Ovary (tissue), 9 donors: Measurements from ENCODE around the gene OVCA2. TPM values are rescaled to one million over a fixed set of nuclear protein-coding genes. Genes with fewer than 3 reads are reported as not detected.

ENCODE experiments used
- DNase-seq, 5 donors: peaks; one replicate each; pipeline ENCODE4 v3.0.0-alpha.2; 2019 to 2020
- H3K27ac ChIP-seq, 2 donors: fragments of 200-600 bp; one replicate each; pipeline versions ENCODE4 v1.5.1 to v1.8.0; 2019 to 2022
- H3K27me3 ChIP-seq: fragments of 200-600 bp; one replicate; pipeline ENCODE4 v1.8.0; 2022
- H3K36me3 ChIP-seq: fragments of 200-600 bp; sonication (generic); one replicate; pipeline ENCODE4 v1.5.1; 2019
- H3K4me1 ChIP-seq: one replicate; pipeline ENCODE4 v1.8.1; 2013; ENCODE audit warnings: mild to moderate bottlenecking, moderate library complexity; ENCODE audit not compliant: insufficient read depth
- H3K4me3 ChIP-seq: fragments of 200-600 bp; sonication (generic); one replicate; pipeline ENCODE4 v1.5.1; 2017
- H3K9me3 ChIP-seq, 2 donors: fragments of 200-600 bp in 1 of 2; sonication (generic) in 1 of 2; one replicate each; pipeline versions ENCODE4 v1.5.1 to v1.8.1; 2013 to 2019; ENCODE audit warnings: mild to moderate bottlenecking in 1 of 2, moderate library complexity in 1 of 2
- EP300 ChIP-seq: sonication (generic); formaldehyde crosslinking; IDR thresholded peaks from one replicate; pipeline ENCODE4 v1.6.1; 2017; ENCODE audit warnings: antibody characterized with exemption
- POLR2A ChIP-seq: fragments of 450-650 bp; IDR thresholded peaks from one replicate; pipeline ENCODE4 v1.6.1; 2017; ENCODE audit warnings: antibody characterized with exemption, mild to moderate bottlenecking, moderate library complexity
- WGBS, 3 donors: extraction: QIAGEN DNeasy Blood & Tissue Kit in 1 of 3; methylation state at CpG; one replicate each; pipeline versions ENCODE4 v1.1.5 to v1.1.7; 2013 to 2017; 5-methylcytosine and 5-hydroxymethylcytosine counted together
- intact Hi-C, 4 donors: fragments of 100-400 bp; cut with DNase I; formaldehyde crosslinking; loops; one replicate each; pipeline versions ENCODE4 v1.11.0 to v1.15.1; 2022 to 2023
- polyA plus RNA-seq, 2 donors: library from polyadenylated mRNA; stranded (reverse); fragments of 200-250 nt in 1 of 2; fragments of 350-450 nt in 1 of 2; fragmentation: Illumina TruSeq in 1 of 2; extraction: RNeasy Lipid Tissue Mini Kit (QIAGEN cat#74804) in 1 of 2; gene quantifications; one replicate each; pipeline ENCODE4 v1.2.3, GENCODE V29; 2013 to 2014
- total RNA-seq, 7 donors: library from RNA; depleted of rRNA in 2 of 7; stranded (reverse); fragments of >200 nt in 2 of 7; fragmentation: NEBNext Ultra II Directional in 3 of 7; extraction: Animal tissue kit (Norgen Biotek cat#: 25700) in 3 of 7; gene quantifications; one replicate each; pipeline versions ENCODE4 v1.1.0 to v1.2.4, GENCODE V29; 2016 to 2023
- TF ChIP-seq, protein P1 (sequence below), 3 donors: fragments of 450-650 bp in 2 of 3; fragments of 200-600 bp in 1 of 3; IDR thresholded peaks; one replicate each; pipeline versions ENCODE4 v1.5.1 to v1.8.0; 2016 to 2022; ENCODE audit warnings: antibody characterized with exemption in 3 of 3, mild to moderate bottlenecking in 1 of 3
- donor health status: DM: no; HTN: no; CAD: no; lungs with moderate emphysema.
- donor health status: DM: no; HTN: no; CAD: no.
- donor health status: Bipolar disorder and iron deficiency.
- donor health status: DM: yes; HTN: yes; CAD: no.
- donor health status: DM: no; HTN: no; CAD: no.
- donor health status: DM: yes; HTN: yes; CAD: no.

Gene OVCA2
- total and polyA plus RNA-seq, 9 donors: 13.2 to 28.3 (median 21.2) TPM

DNA sequence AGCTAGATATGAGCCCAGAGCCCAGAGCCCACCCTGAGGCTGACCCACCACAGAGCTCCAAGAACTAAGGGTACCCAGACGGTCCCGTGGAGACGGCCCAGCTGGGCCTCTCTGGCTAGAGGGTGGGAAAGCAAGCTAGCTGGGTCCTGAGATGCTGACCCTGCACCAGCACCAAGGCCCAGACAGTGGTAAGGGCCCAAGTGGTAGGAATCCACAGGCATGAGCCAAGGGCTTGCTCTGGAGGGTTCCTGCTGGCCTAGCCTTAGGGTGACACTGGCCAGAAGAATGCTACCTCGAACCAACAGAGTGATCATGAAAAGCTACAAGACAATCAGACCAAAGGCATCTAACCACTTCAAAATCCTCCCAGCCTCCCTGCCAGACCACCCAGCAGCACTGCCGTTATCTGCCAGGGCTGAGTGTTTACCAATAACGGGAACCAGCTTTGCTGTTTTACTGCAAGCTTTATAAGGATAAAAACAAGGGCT is 26.3 kb downstream of the OVCA2 start:
- Histone ChIP-seq H3K4me1 (peaks cover 40% of the 10 kb centered on the region), H3K27ac (peak overlapping the region in 1 of 2 donors; percentile 49), H3K4me3 (no peak overlapping the region), H3K9me3 (no peaks in the 10 kb centered on the region), H3K27me3 (no peaks in the 10 kb centered on the region), H3K36me3 (no peaks in the 10 kb centered on the region)
- intact Hi-C loops: no loop called here
- 9 to 21% (median 17%) methylated on average over 6 of the region's 6 CpGs for WGBS, 3 donors
- no peak for TF ChIP-seq POLR2A
- no peak for TF ChIP-seq EP300
- TF ChIP-seq, protein P1, sequence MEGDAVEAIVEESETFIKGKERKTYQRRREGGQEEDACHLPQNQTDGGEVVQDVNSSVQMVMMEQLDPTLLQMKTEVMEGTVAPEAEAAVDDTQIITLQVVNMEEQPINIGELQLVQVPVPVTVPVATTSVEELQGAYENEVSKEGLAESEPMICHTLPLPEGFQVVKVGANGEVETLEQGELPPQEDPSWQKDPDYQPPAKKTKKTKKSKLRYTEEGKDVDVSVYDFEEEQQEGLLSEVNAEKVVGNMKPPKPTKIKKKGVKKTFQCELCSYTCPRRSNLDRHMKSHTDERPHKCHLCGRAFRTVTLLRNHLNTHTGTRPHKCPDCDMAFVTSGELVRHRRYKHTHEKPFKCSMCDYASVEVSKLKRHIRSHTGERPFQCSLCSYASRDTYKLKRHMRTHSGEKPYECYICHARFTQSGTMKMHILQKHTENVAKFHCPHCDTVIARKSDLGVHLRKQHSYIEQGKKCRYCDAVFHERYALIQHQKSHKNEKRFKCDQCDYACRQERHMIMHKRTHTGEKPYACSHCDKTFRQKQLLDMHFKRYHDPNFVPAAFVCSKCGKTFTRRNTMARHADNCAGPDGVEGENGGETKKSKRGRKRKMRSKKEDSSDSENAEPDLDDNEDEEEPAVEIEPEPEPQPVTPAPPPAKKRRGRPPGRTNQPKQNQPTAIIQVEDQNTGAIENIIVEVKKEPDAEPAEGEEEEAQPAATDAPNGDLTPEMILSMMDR (IDR thresholded peaks at IDR 0.05): no peak
- no peak for DNase-seq

DNA sequence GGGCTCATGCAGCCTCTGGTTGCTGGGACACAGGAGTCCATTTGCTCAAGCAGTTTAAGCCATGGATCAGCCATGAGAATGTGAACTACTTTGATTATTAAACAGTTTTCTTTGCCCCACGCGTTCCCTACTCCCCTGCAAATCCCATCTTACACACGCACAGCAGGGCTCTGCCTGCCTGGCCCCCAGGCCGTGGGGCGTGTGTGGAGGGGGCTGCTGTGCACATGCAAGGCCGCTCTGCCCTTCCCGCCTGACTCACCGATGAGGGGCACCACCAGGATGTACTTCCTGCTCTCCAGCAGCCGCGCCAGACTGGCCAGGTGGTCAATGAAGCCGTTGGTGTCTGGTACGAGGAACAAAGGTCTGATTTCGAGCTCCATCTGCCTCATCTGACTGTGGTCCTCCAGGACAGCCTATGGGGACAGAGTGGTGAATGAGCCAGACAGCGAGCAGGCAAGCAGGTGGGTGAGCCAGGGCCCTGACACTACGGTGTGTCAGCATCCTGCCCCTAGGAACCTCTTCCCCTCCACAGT is 26.8 kb downstream of the OVCA2 start:
- no peaks in the 10 kb centered on the region for H3K9me3 ChIP-seq
- no peak overlapping the region for H3K4me3 ChIP-seq
- DNase-seq: peak in 3 of 5 donors; percentile 37 to 62 (median 53)
- no peaks in the 10 kb centered on the region for H3K36me3 ChIP-seq
- TF ChIP-seq POLR2A (no peak), EP300 (no peak)
- TF ChIP-seq, protein P1 (IDR thresholded peaks at IDR 0.05): no peak
- intact Hi-C loops: no loop called here
- H3K27me3 ChIP-seq: no peaks in the 10 kb centered on the region
- H3K4me1 ChIP-seq: peaks cover 40% of the 10 kb centered on the region
- H3K27ac ChIP-seq: peak overlapping the region in 1 of 2 donors; percentile 49
- 24 to 33% (median 32%) methylated on average over 14 to 15 of the region's 15 CpGs for WGBS, 3 donors

DNA sequence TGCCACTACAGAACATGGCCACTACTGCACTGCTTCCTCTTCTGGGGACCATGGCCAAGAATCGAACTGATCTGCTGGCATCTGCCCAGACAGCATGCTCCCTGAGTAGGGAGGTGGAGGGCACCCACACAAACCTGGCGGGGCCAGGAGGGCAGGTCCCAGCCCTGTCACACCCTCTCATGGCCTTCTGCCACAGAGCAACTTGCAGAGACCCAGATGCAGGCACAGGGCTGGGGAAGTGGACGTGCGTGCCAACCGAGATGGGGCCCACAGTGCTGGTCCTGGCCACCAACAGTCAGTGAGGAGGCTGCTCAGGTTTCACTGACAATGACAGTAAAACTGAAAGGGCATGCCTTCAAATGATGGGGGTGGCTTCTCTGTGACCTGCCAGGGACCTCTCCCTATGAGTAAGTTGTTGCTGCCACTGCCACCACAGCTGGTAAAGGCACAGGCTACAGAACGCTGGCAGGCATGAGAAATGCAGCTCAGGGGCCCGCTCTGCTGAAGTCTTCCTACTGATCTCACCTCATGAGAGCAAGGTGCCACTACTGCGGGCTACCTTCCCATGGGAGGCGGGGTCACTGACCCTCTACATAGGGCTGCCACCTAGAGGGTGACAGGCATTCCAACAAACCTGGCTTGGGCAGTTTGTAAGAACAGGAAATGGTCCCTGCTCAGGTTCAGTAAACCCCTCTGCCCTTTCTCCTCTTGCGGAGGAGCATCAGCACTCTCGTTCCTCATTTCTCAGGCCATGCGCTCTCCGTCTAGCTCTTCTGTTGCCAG is 28.6 kb downstream of the OVCA2 start:
- intact Hi-C loops: no loop called here
- peaks cover 40% of the 10 kb centered on the region for H3K4me1 ChIP-seq
- no peak for TF ChIP-seq POLR2A
- TF ChIP-seq, protein P1 (IDR thresholded peaks at IDR 0.05): no peak
- no peak for TF ChIP-seq EP300
- DNase-seq: peak in 2 of 5 donors; percentile 28 to 44
- H3K27me3 ChIP-seq: no peaks in the 10 kb centered on the region
- no peaks in the 10 kb centered on the region for H3K36me3 ChIP-seq
- H3K4me3 ChIP-seq: no peak overlapping the region
- H3K27ac ChIP-seq: peak overlapping the region in 1 of 2 donors; percentile 76
- no peaks in the 10 kb centered on the region for H3K9me3 ChIP-seq
- 82 to 89% (median 88%) methylated on average over 13 of the region's 13 CpGs for WGBS, 3 donors

DNA sequence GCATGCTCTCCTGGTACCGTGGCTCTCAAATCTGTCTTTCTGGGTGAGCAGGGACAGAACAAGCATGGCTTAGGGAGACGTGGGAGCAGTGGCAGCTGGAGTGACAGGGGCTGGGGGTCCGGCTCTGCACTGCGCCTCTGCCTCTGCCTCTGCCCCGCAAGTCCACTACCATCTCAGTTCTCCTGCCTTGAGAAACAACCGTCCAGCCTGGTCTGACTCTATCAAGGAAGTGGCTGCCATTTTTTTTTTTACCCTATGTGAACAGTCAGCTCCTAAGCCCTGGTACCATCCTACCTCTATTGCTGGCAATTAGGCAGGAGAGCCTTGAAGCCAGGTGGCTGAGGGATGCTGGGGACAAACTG is 29.2 kb downstream of the OVCA2 start:
- Histone ChIP-seq H3K4me3 (no peak overlapping the region), H3K4me1 (peaks cover 43% of the 10 kb centered on the region), H3K36me3 (no peaks in the 10 kb centered on the region), H3K27ac (peak overlapping the region; percentile 75 to 76), H3K27me3 (no peaks in the 10 kb centered on the region), H3K9me3 (no peaks in the 10 kb centered on the region)
- no peak for DNase-seq
- 87 to 96% (median 92%) methylated on average over 6 of the region's 6 CpGs for WGBS, 3 donors
- intact Hi-C loops: no loop called here
- TF ChIP-seq POLR2A (no peak), EP300 (no peak)
- TF ChIP-seq, protein P1 (IDR thresholded peaks at IDR 0.05): no peak
